A549 (cell line): ENCODE results near the gene DAGLA. TPM values are rescaled to one million over a fixed set of nuclear protein-coding genes. Genes with fewer than 3 reads are reported as not detected.

ENCODE experiments used
- ATAC-seq, 2 experiments: fragments of 200-7000 bp in 1 of 2; fragments of >200 bp in 1 of 2; cut with Nextera tagmentation in 1 of 2; cut with Tn5 transposase in 1 of 2; 3 replicates each; pipeline versions ENCODE4 v1.8.0 to v1.9.1; 2018 to 2020; ENCODE audit warnings: mild to moderate bottlenecking in 1 of 2, moderate library complexity in 1 of 2
- CTCF ChIA-PET: fragments of 300-600 bp; sonication (Branson Sonifier 250); formaldehyde crosslinking; extraction: SDS; loops from one replicate; lab custom pipeline; 2021; ENCODE audit warnings: antibody characterized with exemption, inconsistent platforms; lab: Yijun Ruan, JAX
- POLR2A ChIA-PET: fragments of 350-600 bp; formaldehyde crosslinking; extraction: SDS; loops from one replicate; lab custom pipeline; 2021; ENCODE audit warnings: antibody characterized with exemption, inconsistent platforms; lab: Yijun Ruan, JAX
- DNase-seq, 2 experiments: peaks; one replicate each; pipeline versions ENCODE4 v3.0.0 to v3.0.0-alpha.2; 2011 to 2016; ENCODE audit warnings: low read depth in 1 of 2, low spot score in 1 of 2
- FAIRE-seq: peaks from 2 replicates; lab custom pipeline; 2011; peaks lifted over from hg19 to GRCh38; lab: Jason Lieb, UNC
- H3K27ac ChIP-seq, 2 experiments: fragments of >200 bp; sonication (Bioruptor Twin); formaldehyde crosslinking; 3 replicates each; pipeline ENCODE4 v1.5.1; 2016 to 2017
- H3K4me1 ChIP-seq: fragments of >200 bp; sonication (Bioruptor Twin); formaldehyde crosslinking; 3 replicates; pipeline ENCODE4 v1.6.1; 2016
- H3K4me2 ChIP-seq: fragments of >200 bp; sonication (Bioruptor Twin); formaldehyde crosslinking; 3 replicates; pipeline ENCODE4 v1.6.1; 2016
- H3K4me3 ChIP-seq: fragments of >200 bp; sonication (Bioruptor Twin); formaldehyde crosslinking; 3 replicates; pipeline ENCODE4 v1.5.1; 2016
- H3K9me3 ChIP-seq: fragments of >200 bp; sonication (Bioruptor Twin); formaldehyde crosslinking; 3 replicates; pipeline ENCODE4 v1.6.1; 2016
- CHD2 ChIP-seq: fragments of 150-350 bp; IDR thresholded peaks from 2 replicates; pipeline ENCODE4 v1.6.1; 2014; ENCODE audit warnings: low read length; ENCODE audit not compliant: partially characterized antibody
- EP300 ChIP-seq, 2 experiments: fragments of >200 bp; sonication (Bioruptor Twin); formaldehyde crosslinking; IDR thresholded peaks; 2 replicates in 1 of 2; 3 replicates in 1 of 2; pipeline ENCODE4 v1.6.1; 2016 to 2017
- HEYL ChIP-seq: fragments of 250-450 bp; sonication (Bioruptor Pico); IDR thresholded peaks from 2 replicates; pipeline ENCODE4 v1.8.0; 2021; ENCODE audit warnings: mild to moderate bottlenecking, moderate library complexity
- HOXB5 ChIP-seq: fragments of 250-450 bp; sonication (Bioruptor Pico); IDR thresholded peaks from 2 replicates; pipeline ENCODE4 v1.5.0; 2020; ENCODE audit warnings: mild to moderate bottlenecking, moderate library complexity
- JUNB ChIP-seq: fragments of >200 bp; sonication (Bioruptor Twin); formaldehyde crosslinking; IDR thresholded peaks from 2 replicates; pipeline ENCODE4 v1.6.1; 2016
- NFE2L2 ChIP-seq: fragments of 150-350 bp; conservative IDR thresholded peaks from 2 replicates; pipeline ENCODE4 v1.6.1; 2014; ENCODE audit warnings: low read length
- NPAS2 ChIP-seq: fragments of 250-450 bp; sonication (Bioruptor Pico); IDR thresholded peaks from 2 replicates; pipeline ENCODE4 v1.8.0; 2022; ENCODE audit warnings: mild to moderate bottlenecking, moderate library complexity, borderline replicate concordance
- POLR2A ChIP-seq: IDR thresholded peaks from 2 replicates; pipeline ENCODE4 v1.6.1; 2012; ENCODE audit warnings: mild to moderate bottlenecking, low read length
- RARB ChIP-seq: fragments of 250-450 bp; sonication (Bioruptor Pico); IDR thresholded peaks from 2 replicates; pipeline ENCODE4 v1.8.0; 2021; ENCODE audit warnings: mild to moderate bottlenecking, moderate library complexity
- RNF2 ChIP-seq: fragments of 200-600 bp; sonication (generic); IDR thresholded peaks from 2 replicates; pipeline ENCODE4 v1.6.1; 2016; ENCODE audit warnings: low read depth, mild to moderate bottlenecking, antibody characterized with exemption, moderate library complexity, borderline replicate concordance
- TFCP2L1 ChIP-seq: fragments of 250-450 bp; sonication (Bioruptor Pico); IDR thresholded peaks from 2 replicates; pipeline ENCODE4 v1.5.0; 2021; ENCODE audit warnings: mild to moderate bottlenecking
- WGBS: methylation state at CpG from one replicate; pipeline ENCODE4 v1.1.6; 2017; ENCODE audit errors: missing lambda C conversion rate; 5-methylcytosine and 5-hydroxymethylcytosine counted together
- polyA plus RNA-seq, 4 experiments: library from polyadenylated mRNA; depleted of rRNA in 3 of 4; stranded (reverse); fragments of >200 nt; fragmentation: RNase III in 1 of 4; extraction: RNeasy Plus Mini Kit Qiagen cat#74134 plus additional on column Dnase treatment in 1 of 4; gene quantifications; 2 replicates in 3 of 4; 3 replicates in 1 of 4; pipeline ENCODE4 v1.2.3, GENCODE V29; 2011 to 2017
- TF ChIP-seq, protein P1 (sequence below): fragments of 150-350 bp; IDR thresholded peaks from 2 replicates; pipeline ENCODE4 v1.6.1; 2014; ENCODE audit warnings: low read depth, mild to moderate bottlenecking, low read length
- TF ChIP-seq, protein P2 (sequence below): fragments of >200 bp; sonication (Bioruptor Twin); formaldehyde crosslinking; IDR thresholded peaks from 3 replicates; pipeline ENCODE4 v1.6.1; 2016
- TF ChIP-seq, protein P3 (sequence below): fragments of >200 bp; sonication (Bioruptor Twin); formaldehyde crosslinking; IDR thresholded peaks from 3 replicates; pipeline ENCODE4 v1.5.1; 2016
- TF ChIP-seq, protein P4 (sequence below): fragments of 450-650 bp; IDR thresholded peaks from 2 replicates; pipeline ENCODE4 v1.6.1; 2014; ENCODE audit warnings: antibody characterized with exemption
- TF ChIP-seq, protein P5 (sequence below): fragments of 250-450 bp; sonication (Bioruptor Pico); IDR thresholded peaks from 2 replicates; pipeline ENCODE4 v1.5.0; 2021; ENCODE audit warnings: mild to moderate bottlenecking, moderate library complexity, borderline replicate concordance
- TF ChIP-seq, protein P6 (sequence below): IDR thresholded peaks from 2 replicates; pipeline ENCODE4 v1.6.1; 2012

DAGLA gene
- polyA plus RNA-seq, 2 of the 4 experiments (the other 2 are of a cell fraction), result 0.93 to 2.5 TPM

DNA sequence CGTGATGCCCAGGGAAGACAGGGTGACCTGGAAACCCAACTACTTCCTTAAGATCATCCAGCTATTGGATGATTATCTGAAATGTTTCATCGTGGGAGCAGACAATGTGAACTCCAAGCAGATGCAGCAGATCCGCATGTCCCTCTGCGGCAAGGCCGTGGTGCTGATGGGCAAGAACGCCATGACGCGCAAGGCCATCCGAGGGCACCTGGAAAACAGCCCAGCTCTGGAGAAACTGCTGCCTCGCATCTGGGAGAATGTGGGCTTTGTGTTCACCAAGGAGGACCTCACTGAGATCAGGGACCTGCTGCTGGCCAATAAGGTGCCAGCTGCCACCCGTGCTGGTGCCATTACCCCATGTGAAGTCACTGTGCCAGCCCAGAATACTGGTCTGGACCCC lies 43.5 kb upstream of the DAGLA start:
- TF ChIP-seq POLR2A (no peak), NFE2L2 (no peak), EP300 (IDR thresholded peaks at IDR 0.05) (no peak)
- WGBS, result 80% methylated on average over 10 of the region's 11 CpGs
- ChIA-PET CTCF (interaction anchor here (0.9 to 10.4 kb wide), 13 partner anchors 8 to 201 kb away, joined by 3 to 141 read pairs (median 7); a partner anchor contains a TSS), POLR2A (no interaction called here)
- FAIRE-seq (no peak), ATAC-seq (no peak), DNase-seq (no peak)
- Histone ChIP-seq H3K4me1 (no peaks in the 10 kb centered on the region), H3K27ac (no peak overlapping the region), H3K4me2 (no peak overlapping the region), H3K9me3 (no peaks in the 10 kb centered on the region), H3K4me3 (no peak overlapping the region)

DNA sequence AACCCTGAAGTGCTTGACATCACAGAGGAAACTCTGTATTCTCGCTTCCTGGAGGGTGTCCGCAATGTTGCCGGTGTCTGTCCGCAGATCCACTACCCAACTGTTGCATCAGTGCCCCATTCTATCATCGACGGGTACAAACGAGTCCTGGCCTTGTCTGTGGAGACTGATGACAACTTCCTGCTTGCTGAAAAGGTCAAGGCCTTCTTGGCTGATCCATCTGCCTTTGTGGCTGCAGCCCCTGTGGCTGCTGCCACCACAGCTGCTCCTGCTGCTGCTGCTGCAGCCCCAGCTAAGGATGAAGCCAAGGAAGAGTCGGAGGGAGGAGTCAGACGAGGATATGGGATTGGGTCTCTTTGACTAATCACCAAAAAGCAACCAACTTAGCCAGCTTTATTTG lies 42.9 kb upstream of the DAGLA start:
- FAIRE-seq, result no peak
- Histone ChIP-seq H3K4me3 (no peak overlapping the region), H3K4me2 (no peak overlapping the region)
- ChIA-PET POLR2A (interaction anchor here (0.6 to 0.7 kb wide), 3 partner anchors 10 to 227 kb away, joined by 3 to 6 read pairs (median 4); no protein-coding TSS in a partner anchor), CTCF (interaction anchor here (0.6 to 10.4 kb wide), 27 partner anchors 9 to 806 kb away, joined by 3 to 141 read pairs (median 7); partner anchors contain the start of gene LRRC10B)
- DNase-seq, result no peak
- 55% methylated on average over 9 of the region's 9 CpGs for WGBS
- TF ChIP-seq TFCP2L1 (no peak), RARB (CRISPR knock-in tag) (no peak), RNF2 (no peak), CHD2 (no peak), NPAS2 (no peak), NFE2L2 (no peak), HEYL (CRISPR knock-in tag) (no peak), HOXB5 (CRISPR knock-in tag) (no peak), JUNB (no peak)
- TF ChIP-seq, protein P1, sequence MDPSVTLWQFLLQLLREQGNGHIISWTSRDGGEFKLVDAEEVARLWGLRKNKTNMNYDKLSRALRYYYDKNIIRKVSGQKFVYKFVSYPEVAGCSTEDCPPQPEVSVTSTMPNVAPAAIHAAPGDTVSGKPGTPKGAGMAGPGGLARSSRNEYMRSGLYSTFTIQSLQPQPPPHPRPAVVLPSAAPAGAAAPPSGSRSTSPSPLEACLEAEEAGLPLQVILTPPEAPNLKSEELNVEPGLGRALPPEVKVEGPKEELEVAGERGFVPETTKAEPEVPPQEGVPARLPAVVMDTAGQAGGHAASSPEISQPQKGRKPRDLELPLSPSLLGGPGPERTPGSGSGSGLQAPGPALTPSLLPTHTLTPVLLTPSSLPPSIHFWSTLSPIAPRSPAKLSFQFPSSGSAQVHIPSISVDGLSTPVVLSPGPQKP, result no peak
- TF ChIP-seq, protein P2, sequence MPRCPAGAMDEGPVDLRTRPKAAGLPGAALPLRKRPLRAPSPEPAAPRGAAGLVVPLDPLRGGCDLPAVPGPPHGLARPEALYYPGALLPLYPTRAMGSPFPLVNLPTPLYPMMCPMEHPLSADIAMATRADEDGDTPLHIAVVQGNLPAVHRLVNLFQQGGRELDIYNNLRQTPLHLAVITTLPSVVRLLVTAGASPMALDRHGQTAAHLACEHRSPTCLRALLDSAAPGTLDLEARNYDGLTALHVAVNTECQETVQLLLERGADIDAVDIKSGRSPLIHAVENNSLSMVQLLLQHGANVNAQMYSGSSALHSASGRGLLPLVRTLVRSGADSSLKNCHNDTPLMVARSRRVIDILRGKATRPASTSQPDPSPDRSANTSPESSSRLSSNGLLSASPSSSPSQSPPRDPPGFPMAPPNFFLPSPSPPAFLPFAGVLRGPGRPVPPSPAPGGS, result no peak
- TF ChIP-seq, protein P3, sequence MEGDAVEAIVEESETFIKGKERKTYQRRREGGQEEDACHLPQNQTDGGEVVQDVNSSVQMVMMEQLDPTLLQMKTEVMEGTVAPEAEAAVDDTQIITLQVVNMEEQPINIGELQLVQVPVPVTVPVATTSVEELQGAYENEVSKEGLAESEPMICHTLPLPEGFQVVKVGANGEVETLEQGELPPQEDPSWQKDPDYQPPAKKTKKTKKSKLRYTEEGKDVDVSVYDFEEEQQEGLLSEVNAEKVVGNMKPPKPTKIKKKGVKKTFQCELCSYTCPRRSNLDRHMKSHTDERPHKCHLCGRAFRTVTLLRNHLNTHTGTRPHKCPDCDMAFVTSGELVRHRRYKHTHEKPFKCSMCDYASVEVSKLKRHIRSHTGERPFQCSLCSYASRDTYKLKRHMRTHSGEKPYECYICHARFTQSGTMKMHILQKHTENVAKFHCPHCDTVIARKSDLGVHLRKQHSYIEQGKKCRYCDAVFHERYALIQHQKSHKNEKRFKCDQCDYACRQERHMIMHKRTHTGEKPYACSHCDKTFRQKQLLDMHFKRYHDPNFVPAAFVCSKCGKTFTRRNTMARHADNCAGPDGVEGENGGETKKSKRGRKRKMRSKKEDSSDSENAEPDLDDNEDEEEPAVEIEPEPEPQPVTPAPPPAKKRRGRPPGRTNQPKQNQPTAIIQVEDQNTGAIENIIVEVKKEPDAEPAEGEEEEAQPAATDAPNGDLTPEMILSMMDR, result no peak
- TF ChIP-seq, protein P4, sequence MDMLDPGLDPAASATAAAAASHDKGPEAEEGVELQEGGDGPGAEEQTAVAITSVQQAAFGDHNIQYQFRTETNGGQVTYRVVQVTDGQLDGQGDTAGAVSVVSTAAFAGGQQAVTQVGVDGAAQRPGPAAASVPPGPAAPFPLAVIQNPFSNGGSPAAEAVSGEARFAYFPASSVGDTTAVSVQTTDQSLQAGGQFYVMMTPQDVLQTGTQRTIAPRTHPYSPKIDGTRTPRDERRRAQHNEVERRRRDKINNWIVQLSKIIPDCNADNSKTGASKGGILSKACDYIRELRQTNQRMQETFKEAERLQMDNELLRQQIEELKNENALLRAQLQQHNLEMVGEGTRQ, result no peak
- TF ChIP-seq, protein P5, sequence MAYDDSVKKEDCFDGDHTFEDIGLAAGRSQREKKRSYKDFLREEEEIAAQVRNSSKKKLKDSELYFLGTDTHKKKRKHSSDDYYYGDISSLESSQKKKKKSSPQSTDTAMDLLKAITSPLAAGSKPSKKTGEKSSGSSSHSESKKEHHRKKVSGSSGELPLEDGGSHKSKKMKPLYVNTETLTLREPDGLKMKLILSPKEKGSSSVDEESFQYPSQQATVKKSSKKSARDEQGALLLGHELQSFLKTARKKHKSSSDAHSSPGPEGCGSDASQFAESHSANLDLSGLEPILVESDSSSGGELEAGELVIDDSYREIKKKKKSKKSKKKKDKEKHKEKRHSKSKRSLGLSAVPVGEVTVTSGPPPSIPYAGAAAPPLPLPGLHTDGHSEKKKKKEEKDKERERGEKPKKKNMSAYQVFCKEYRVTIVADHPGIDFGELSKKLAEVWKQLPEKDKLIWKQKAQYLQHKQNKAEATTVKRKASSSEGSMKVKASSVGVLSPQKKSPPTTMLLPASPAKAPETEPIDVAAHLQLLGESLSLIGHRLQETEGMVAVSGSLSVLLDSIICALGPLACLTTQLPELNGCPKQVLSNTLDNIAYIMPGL (CRISPR knock-in tag), result no peak
- TF ChIP-seq, protein P6, sequence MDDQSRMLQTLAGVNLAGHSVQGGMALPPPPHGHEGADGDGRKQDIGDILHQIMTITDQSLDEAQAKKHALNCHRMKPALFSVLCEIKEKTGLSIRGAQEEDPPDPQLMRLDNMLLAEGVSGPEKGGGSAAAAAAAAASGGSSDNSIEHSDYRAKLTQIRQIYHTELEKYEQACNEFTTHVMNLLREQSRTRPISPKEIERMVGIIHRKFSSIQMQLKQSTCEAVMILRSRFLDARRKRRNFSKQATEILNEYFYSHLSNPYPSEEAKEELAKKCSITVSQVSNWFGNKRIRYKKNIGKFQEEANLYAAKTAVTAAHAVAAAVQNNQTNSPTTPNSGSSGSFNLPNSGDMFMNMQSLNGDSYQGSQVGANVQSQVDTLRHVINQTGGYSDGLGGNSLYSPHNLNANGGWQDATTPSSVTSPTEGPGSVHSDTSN, result no peak
- TF ChIP-seq, all 56 proteins: peak for 0
- no peak for ATAC-seq
- no peak overlapping the region for H3K27ac ChIP-seq
- H3K9me3 ChIP-seq, result no peaks in the 10 kb centered on the region
- H3K4me1 ChIP-seq, result no peaks in the 10 kb centered on the region
